Measurements from ENCODE around the gene ACBD5.
A peak's percentile ranks its signal among the peaks of the same experiment; 100 is the strongest.
"Not testable (repeated sequence)": the region's sequence is repeated elsewhere in the genome, so short reads cannot be mapped to it uniquely, and the experiment has no call there.

Gene ACBD5, protein sequence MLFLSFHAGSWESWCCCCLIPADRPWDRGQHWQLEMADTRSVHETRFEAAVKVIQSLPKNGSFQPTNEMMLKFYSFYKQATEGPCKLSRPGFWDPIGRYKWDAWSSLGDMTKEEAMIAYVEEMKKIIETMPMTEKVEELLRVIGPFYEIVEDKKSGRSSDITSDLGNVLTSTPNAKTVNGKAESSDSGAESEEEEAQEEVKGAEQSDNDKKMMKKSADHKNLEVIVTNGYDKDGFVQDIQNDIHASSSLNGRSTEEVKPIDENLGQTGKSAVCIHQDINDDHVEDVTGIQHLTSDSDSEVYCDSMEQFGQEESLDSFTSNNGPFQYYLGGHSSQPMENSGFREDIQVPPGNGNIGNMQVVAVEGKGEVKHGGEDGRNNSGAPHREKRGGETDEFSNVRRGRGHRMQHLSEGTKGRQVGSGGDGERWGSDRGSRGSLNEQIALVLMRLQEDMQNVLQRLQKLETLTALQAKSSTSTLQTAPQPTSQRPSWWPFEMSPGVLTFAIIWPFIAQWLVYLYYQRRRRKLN

DNA sequence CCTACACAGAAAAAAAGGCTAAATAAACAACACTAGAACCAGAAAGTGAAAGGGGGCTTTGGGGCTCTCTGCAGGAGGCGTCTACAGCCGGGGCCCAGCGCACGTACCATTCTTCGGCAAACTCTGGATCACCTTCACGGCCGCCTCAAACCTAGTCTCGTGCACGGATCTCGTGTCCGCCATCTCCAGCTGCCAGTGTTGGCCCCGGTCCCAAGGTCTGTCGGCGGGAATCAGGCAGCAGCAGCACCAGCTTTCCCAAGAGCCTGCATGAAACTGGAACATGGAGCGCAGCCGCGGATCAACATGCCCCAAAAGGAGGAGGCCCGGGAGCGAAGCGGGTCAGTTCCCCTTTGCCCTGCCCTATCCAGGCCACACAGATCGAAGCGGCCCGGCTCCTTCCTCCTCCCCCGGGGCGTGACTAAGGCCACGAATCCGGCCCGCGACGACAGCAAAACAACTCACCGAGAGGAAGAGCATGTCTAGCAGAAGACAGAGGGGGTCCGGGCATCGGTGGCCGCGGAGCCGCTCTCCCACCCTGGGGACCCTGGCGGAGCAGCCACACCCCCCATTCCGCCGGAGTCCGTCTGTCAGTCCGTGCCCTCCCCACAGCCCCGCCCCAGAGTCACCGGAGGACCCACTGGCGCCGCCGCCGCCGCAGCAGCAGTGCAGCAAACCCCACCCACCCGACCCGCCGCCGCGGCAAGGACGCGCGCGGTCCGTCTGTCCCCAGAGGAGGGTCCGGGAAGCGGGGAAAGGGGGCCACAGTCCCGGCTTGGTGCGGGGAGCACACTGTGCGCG is at the start of gene ACBD5:
Gene ACBD5 (minus strand): TSS at position 586 of the 798 bp plus-strand sequence. CDS start 109 bp downstream, at position 477.
- Histone ChIP-seq H3K27ac (ENCODE audit: low read depth, low read length) (peak within 1 kb of the TSS; percentile 81), H3K4me3 (ENCODE audit: low read depth, low read length) (peak within 1 kb of the TSS; percentile 94), H3K4me1 (ENCODE audit: control insufficient read depth, insufficient read depth, low read length, unreplicated experiment) (peaks cover 12% of the 10 kb centered on the region), H3K36me3 (ENCODE audit: insufficient read depth, low read length) (no peaks in the 10 kb centered on the region), H3K79me2 (ENCODE audit: control insufficient read depth, insufficient read depth, low read length, unreplicated experiment) (peaks cover 28% of the 10 kb centered on the region), H2AFZ (ENCODE audit: low read length, unreplicated experiment) (peak within 1 kb of the TSS; percentile 89), H3K27me3 (ENCODE audit: insufficient read depth, low read length) (no peaks in the 10 kb centered on the region)

GRCh38 chr10:27285093-27285492 is 44.5 kb upstream of the ACBD5 start:
- Histone ChIP-seq H3K79me2 (ENCODE audit: control insufficient read depth, insufficient read depth, low read length, unreplicated experiment) (no peaks in the 10 kb centered on the region), H3K27ac (ENCODE audit: low read depth, low read length) (no peak overlapping the region), H3K4me1 (ENCODE audit: control insufficient read depth, insufficient read depth, low read length, unreplicated experiment) (no peaks in the 10 kb centered on the region), H2AFZ (ENCODE audit: low read length, unreplicated experiment) (no peak overlapping the region), H3K4me3 (ENCODE audit: low read depth, low read length) (no peak overlapping the region), H3K36me3 (ENCODE audit: insufficient read depth, low read length) (no peaks in the 10 kb centered on the region), H3K27me3 (ENCODE audit: insufficient read depth, low read length) (no peaks in the 10 kb centered on the region)

DNA sequence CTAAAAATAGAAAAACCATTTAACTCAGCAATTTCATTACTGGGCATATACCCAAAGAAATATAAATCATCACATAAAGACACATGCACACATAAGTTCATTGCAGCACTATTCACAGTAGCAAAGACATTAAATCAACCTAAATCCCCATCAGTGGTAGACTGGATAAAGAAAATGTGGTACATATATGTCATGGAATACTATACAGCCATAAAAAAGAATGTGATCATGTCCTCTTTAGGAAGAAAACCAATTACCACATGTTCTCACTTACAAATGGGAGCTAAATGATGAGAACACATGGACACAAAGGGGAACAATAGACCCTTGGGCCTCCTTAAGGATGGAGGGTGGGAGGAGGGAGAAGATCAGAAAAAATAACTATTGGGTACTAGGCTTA is 36.0 kb upstream of the ACBD5 start:
- Histone ChIP-seq H3K27me3 (ENCODE audit: insufficient read depth, low read length) (peaks cover 66% of the 10 kb centered on the region), H3K36me3 (ENCODE audit: insufficient read depth, low read length) (no peaks in the 10 kb centered on the region), H3K27ac (ENCODE audit: low read depth, low read length) (no peak overlapping the region), H3K4me1 (ENCODE audit: control insufficient read depth, insufficient read depth, low read length, unreplicated experiment) (no peaks in the 10 kb centered on the region), H3K4me3 (ENCODE audit: low read depth, low read length) (no peak overlapping the region), H2AFZ (ENCODE audit: low read length, unreplicated experiment) (no peak overlapping the region), H3K79me2 (ENCODE audit: control insufficient read depth, insufficient read depth, low read length, unreplicated experiment) (no peaks in the 10 kb centered on the region)

GRCh38 chr10:27266025-27266424 is 25.4 kb upstream of the ACBD5 start:
- H3K27me3 ChIP-seq (ENCODE audit: insufficient read depth, low read length) = peaks cover 46% of the 10 kb centered on the region
- H3K4me1 ChIP-seq (ENCODE audit: control insufficient read depth, insufficient read depth, low read length, unreplicated experiment); H3K27ac ChIP-seq (ENCODE audit: low read depth, low read length); H3K79me2 ChIP-seq (ENCODE audit: control insufficient read depth, insufficient read depth, low read length, unreplicated experiment); H2AFZ ChIP-seq (ENCODE audit: low read length, unreplicated experiment); H3K36me3 ChIP-seq (ENCODE audit: insufficient read depth, low read length); H3K4me3 ChIP-seq (ENCODE audit: low read depth, low read length): not testable (repeated sequence)

GRCh38 chr10:27262788-27263187 is 22.2 kb upstream of the ACBD5 start:
- not testable (repeated sequence) for H3K4me3 ChIP-seq (ENCODE audit: low read depth, low read length); H3K4me1 ChIP-seq (ENCODE audit: control insufficient read depth, insufficient read depth, low read length, unreplicated experiment); H2AFZ ChIP-seq (ENCODE audit: low read length, unreplicated experiment); H3K36me3 ChIP-seq (ENCODE audit: insufficient read depth, low read length); H3K27ac ChIP-seq (ENCODE audit: low read depth, low read length); H3K79me2 ChIP-seq (ENCODE audit: control insufficient read depth, insufficient read depth, low read length, unreplicated experiment)
- peaks cover 59% of the 10 kb centered on the region for H3K27me3 ChIP-seq (ENCODE audit: insufficient read depth, low read length)

GRCh38 chr10:27258838-27259812 is 18.5 kb upstream of the ACBD5 start:
- Histone ChIP-seq H3K4me1 (ENCODE audit: control insufficient read depth, insufficient read depth, low read length, unreplicated experiment) (peaks cover 2% of the 10 kb centered on the region), H3K79me2 (ENCODE audit: control insufficient read depth, insufficient read depth, low read length, unreplicated experiment) (no peaks in the 10 kb centered on the region), H3K27ac (ENCODE audit: low read depth, low read length) (no peak overlapping the region), H3K4me3 (ENCODE audit: low read depth, low read length) (peak overlapping the region; percentile 72), H2AFZ (ENCODE audit: low read length, unreplicated experiment) (peak overlapping the region; percentile 7), H3K27me3 (ENCODE audit: insufficient read depth, low read length) (peaks cover 57% of the 10 kb centered on the region), H3K36me3 (ENCODE audit: insufficient read depth, low read length) (no peaks in the 10 kb centered on the region)

GRCh38 chr10:27258492-27258837 is 17.9 kb upstream of the ACBD5 start:
- Histone ChIP-seq H3K79me2 (ENCODE audit: control insufficient read depth, insufficient read depth, low read length, unreplicated experiment) (no peaks in the 10 kb centered on the region), H3K4me1 (ENCODE audit: control insufficient read depth, insufficient read depth, low read length, unreplicated experiment) (peaks cover 2% of the 10 kb centered on the region), H3K4me3 (ENCODE audit: low read depth, low read length) (peak overlapping the region; percentile 72), H3K36me3 (ENCODE audit: insufficient read depth, low read length) (no peaks in the 10 kb centered on the region), H3K27me3 (ENCODE audit: insufficient read depth, low read length) (peaks cover 57% of the 10 kb centered on the region), H3K27ac (ENCODE audit: low read depth, low read length) (no peak overlapping the region), H2AFZ (ENCODE audit: low read length, unreplicated experiment) (peak overlapping the region; percentile 7)

DNA sequence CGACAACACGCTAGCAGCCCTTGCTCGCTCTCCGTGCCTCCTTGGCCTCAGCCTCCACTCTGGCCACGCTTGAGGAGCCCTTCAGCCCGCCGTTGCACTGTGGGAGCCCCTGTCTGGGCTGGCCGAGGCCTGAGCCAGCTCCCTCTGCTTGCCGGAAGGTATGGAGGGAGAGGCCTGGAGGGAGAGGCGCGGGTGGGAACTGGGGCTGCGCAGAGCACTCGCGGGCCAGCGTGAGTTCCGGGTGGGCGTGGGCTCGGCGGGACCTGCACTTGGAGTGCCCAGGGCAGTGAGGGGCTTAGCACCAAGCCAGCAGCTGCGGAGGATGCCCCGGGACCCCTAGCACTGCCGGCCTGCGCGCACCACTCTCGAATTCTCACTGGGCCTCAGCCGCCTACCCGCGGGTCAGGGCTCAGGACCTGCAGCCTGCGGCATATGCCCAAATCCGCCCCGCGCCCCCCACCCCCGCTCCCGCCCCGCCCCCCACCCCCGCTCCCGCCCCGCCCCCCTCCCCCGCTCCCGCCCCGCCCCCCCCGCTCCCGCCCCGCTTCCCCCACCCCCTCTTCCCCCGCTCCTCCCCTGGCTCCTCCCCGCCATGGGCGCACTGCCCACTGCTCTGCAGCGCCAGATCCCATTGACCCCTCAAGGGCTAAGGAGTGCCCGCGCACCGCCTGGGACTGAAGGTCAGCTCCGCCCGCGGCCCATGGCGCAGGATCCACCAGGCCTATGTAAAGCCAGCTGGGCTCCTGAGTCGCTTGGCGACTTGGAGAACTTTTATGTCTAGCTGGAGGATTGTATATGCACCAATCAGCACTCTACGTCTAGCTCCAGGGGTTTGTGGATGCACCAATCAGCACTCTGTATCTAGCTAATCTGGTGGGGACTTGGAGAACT is 15.9 kb upstream of the ACBD5 start:
- Histone ChIP-seq H3K27ac (ENCODE audit: low read depth, low read length) (no peak overlapping the region), H3K79me2 (ENCODE audit: control insufficient read depth, insufficient read depth, low read length, unreplicated experiment) (no peaks in the 10 kb centered on the region), H3K4me3 (ENCODE audit: low read depth, low read length) (no peak overlapping the region), H3K4me1 (ENCODE audit: control insufficient read depth, insufficient read depth, low read length, unreplicated experiment) (peaks cover 2% of the 10 kb centered on the region), H3K27me3 (ENCODE audit: insufficient read depth, low read length) (peaks cover 43% of the 10 kb centered on the region), H3K36me3 (ENCODE audit: insufficient read depth, low read length) (no peaks in the 10 kb centered on the region), H2AFZ (ENCODE audit: low read length, unreplicated experiment) (no peak overlapping the region)

GRCh38 chr10:27253576-27253975 is 13.0 kb upstream of the ACBD5 start:
- no peak overlapping the region for H2AFZ ChIP-seq (ENCODE audit: low read length, unreplicated experiment)
- H3K79me2 ChIP-seq (ENCODE audit: control insufficient read depth, insufficient read depth, low read length, unreplicated experiment) = no peaks in the 10 kb centered on the region
- H3K27me3 ChIP-seq (ENCODE audit: insufficient read depth, low read length) = peaks cover 14% of the 10 kb centered on the region
- 0 out of 2 replicates have a peak overlapping the region, but pooled peaks have one; percentile 78 for H3K4me3 ChIP-seq (ENCODE audit: low read depth, low read length)
- no peak overlapping the region for H3K27ac ChIP-seq (ENCODE audit: low read depth, low read length)
- H3K4me1 ChIP-seq (ENCODE audit: control insufficient read depth, insufficient read depth, low read length, unreplicated experiment) = peaks cover 2% of the 10 kb centered on the region
- no peaks in the 10 kb centered on the region for H3K36me3 ChIP-seq (ENCODE audit: insufficient read depth, low read length)

All from ACC112 (cell line).